ENCODE data around the gene SUSD3. TPM values are rescaled to one million over a fixed set of nuclear protein-coding genes. Genes with fewer than 3 reads are reported as not detected.

Gene SUSD3
- total and polyA plus RNA-seq, 2 of the 8 experiments (the other 6 are each of a cell fraction or from before 2014, with no cell fraction given) = 5.5 to 35.4 TPM

DNA sequence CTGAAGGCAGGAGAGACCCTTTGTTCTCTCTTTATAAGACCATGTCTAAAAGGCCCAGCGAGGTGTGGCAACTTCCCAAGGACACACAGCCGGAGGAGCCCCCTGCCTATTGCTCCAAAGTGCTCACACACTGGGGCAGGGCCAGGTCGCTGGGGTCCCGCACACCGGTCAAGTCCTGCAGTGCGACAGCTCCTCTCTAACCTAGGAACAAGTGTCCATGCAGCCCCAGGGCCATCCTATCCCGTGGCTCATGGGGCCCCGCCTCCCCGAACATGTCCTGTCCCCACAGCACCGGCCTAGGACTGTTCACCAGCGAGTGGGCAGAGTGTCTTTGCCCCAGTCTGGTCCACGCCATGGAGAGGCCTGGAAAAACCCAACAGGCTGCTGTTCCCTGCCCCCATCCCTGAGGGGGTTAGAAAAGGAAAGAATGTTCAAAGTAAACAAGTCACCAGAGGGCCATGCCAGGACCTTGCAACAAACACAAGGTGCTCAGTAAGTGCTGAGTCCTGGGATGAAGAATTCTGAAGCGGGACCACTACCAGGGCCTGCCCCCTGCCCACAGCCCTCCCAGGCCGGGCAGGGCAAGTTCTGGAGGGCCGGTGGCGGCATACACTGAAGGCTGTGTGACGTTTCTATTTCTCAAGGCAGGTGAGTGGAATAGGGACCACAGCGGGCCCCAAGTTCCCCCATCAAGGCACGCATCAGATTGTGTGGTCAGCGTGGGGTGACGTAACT is 74.6 kb downstream of the SUSD3 start (continued):
- TF ChIP-seq JUND (IDR thresholded peaks at IDR 0.05; ENCODE audit: low read length) = no peak
- no peak for TF ChIP-seq BRCA1 (IDR thresholded peaks at IDR 0.05; ENCODE audit: low read depth, low read length)
- TF ChIP-seq, protein P1, sequence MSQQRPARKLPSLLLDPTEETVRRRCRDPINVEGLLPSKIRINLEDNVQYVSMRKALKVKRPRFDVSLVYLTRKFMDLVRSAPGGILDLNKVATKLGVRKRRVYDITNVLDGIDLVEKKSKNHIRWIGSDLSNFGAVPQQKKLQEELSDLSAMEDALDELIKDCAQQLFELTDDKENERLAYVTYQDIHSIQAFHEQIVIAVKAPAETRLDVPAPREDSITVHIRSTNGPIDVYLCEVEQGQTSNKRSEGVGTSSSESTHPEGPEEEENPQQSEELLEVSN (IDR thresholded peaks at IDR 0.05) = no peak
- TF ChIP-seq RFX5 (IDR thresholded peaks at IDR 0.05; ENCODE audit: borderline replicate concordance, low read depth, low read length) = no peak
- no peak for TF ChIP-seq HDAC6 (IDR thresholded peaks at IDR 0.05; ENCODE audit: low read depth, low read length)
- TF ChIP-seq SIN3A (conservative IDR thresholded peaks at IDR 0.05 in 1 of 2, IDR thresholded peaks at IDR 0.05 in 1 of 2; ENCODE audit: low read depth in 1 of 2, low read length in 2 of 2) = 0 out of 4 replicates have a peak, but pooled peaks of 1 of the 2 experiments have one; percentile 35
- no peak for TF ChIP-seq JUN (IDR thresholded peaks at IDR 0.05; ENCODE audit: low read depth, low read length)
- no peak for TF ChIP-seq RAD21 (IDR thresholded peaks at IDR 0.05 in 1 of 2, conservative IDR thresholded peaks at IDR 0.05 in 1 of 2; ENCODE audit: low read depth in 2 of 2, low read length in 2 of 2)

Measured in H1 (cell line).